Measurements from ENCODE around the gene XRRA1.

Gene XRRA1

DNA sequence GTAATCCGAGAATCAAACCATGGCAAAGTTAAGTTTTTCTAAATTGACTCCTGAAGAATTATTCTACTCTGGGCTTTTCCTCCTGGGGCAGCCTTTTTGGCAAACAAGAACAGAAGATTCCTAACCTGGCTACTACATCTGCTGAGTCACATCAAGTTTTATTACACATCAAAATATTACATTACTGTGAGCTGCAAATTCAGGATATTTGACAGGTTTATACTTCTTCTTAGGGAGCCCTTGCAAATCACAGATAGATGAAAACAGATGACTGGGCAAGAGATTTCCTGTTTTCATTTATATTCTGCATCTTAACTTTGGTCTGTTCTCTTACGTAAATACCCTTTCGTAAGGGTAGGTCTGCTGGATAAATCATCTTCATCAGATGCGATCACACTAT is 23.6 kb downstream of the XRRA1 start:
- no peaks in the 10 kb centered on the region for H3K9me3 ChIP-seq
- H3K4me1 ChIP-seq: peaks cover 0 to 9% (median 0%) of the 10 kb centered on the region in 4 donors
- TF ChIP-seq, protein P1, sequence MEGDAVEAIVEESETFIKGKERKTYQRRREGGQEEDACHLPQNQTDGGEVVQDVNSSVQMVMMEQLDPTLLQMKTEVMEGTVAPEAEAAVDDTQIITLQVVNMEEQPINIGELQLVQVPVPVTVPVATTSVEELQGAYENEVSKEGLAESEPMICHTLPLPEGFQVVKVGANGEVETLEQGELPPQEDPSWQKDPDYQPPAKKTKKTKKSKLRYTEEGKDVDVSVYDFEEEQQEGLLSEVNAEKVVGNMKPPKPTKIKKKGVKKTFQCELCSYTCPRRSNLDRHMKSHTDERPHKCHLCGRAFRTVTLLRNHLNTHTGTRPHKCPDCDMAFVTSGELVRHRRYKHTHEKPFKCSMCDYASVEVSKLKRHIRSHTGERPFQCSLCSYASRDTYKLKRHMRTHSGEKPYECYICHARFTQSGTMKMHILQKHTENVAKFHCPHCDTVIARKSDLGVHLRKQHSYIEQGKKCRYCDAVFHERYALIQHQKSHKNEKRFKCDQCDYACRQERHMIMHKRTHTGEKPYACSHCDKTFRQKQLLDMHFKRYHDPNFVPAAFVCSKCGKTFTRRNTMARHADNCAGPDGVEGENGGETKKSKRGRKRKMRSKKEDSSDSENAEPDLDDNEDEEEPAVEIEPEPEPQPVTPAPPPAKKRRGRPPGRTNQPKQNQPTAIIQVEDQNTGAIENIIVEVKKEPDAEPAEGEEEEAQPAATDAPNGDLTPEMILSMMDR (IDR thresholded peaks at IDR 0.05): no peak
- no peak overlapping the region for H3K27ac ChIP-seq
- DNase-seq: no peak
- no peaks in the 10 kb centered on the region for H3K27me3 ChIP-seq
- intact Hi-C loops (cut with DNase I; ENCODE audit: low total_unique reads): loop anchor here (5.0 to 10.0 kb wide), 2 partner anchors 107 to 330 kb away; no protein-coding TSS in a partner anchor
- H3K4me3 ChIP-seq: no peak overlapping the region
- H3K36me3 ChIP-seq: peaks cover 0 to 35% (median 10%) of the 10 kb centered on the region in 3 donors

DNA sequence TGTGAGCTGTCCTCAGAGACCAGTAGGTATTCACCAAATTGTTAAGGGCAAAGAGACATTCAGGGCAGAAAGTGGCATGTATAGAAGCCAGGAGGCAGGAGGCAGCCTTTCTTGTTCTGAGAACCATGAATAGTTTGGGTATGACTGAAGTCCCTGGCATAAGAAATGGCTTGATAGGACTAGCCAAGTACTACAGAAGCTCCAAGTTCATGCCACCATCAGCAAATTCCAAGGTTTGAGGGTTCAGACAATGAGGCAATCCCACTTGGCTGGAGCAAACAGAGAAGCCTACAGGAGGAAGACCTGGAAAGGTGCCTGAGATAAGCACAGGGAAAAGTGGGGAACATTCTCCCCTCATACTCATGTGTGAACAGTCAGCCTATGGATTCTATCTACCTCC is 25.8 kb downstream of the XRRA1 start:
- TF ChIP-seq, protein P1 (IDR thresholded peaks at IDR 0.05): no peak
- DNase-seq: no peak
- Histone ChIP-seq H3K4me3 (no peak overlapping the region), H3K36me3 (peaks cover 8 to 45% (median 17%) of the 10 kb centered on the region in 3 donors), H3K27me3 (no peaks in the 10 kb centered on the region), H3K4me1 (peaks cover 0 to 9% (median 0%) of the 10 kb centered on the region in 4 donors), H3K27ac (no peak overlapping the region), H3K9me3 (no peaks in the 10 kb centered on the region)
- intact Hi-C loops (cut with DNase I; ENCODE audit: low total_unique reads): loop anchor here (10.0 kb wide), 1 partner anchor 332 kb away; no protein-coding TSS in a partner anchor

DNA sequence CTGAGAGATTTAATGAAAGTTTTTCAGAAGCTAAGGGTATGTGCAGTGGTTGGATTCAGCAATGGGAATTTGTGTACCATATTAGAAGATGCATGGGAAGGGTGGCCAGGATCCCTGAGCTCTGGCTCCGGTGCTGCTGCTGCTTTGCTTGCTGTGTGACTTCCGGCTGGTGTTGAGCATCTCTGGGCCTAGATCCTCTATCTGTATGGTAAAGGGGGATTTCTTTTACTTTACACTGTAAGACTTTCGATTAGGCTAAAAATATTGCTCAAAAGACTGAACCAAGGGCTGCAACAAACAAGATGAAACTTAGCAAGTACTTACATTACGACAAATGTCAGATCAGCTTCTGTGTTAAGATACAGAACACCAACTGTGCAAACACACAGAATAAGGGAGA is 39.1 kb downstream of the XRRA1 start:
- Histone ChIP-seq H3K4me3 (no peak overlapping the region), H3K4me1 (no peaks in the 10 kb centered on the region), H3K27ac (no peak overlapping the region), H3K36me3 (peaks cover 6 to 54% (median 20%) of the 10 kb centered on the region in 3 donors), H3K9me3 (no peaks in the 10 kb centered on the region), H3K27me3 (no peaks in the 10 kb centered on the region)
- intact Hi-C loops (cut with DNase I; ENCODE audit: low total_unique reads): no loop called here
- DNase-seq: no peak
- TF ChIP-seq, protein P1 (IDR thresholded peaks at IDR 0.05): no peak

DNA sequence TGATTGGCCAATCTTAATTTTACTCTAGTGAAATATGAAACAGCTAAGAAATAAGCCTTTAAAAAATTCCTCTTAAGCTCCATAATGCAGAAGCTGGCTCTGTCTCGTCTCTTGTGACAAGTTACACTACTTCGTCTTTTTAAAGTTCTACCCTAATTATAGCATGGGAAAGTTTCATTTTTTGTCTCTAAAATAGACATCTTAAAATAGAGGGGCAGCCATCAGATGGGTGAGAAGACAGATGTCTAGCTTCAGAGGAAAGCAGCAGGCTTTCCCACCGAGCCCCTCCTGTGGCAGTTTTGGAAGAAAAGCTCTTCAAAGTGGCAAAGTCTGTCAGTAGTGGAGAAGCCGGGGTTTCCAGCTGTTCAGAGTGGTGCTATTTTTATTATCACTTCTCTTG is 39.5 kb downstream of the XRRA1 start:
- H3K27ac ChIP-seq: no peak overlapping the region
- DNase-seq: no peak
- no peaks in the 10 kb centered on the region for H3K4me1 ChIP-seq
- no peak overlapping the region for H3K4me3 ChIP-seq
- intact Hi-C loops (cut with DNase I; ENCODE audit: low total_unique reads): no loop called here
- H3K9me3 ChIP-seq: no peaks in the 10 kb centered on the region
- H3K36me3 ChIP-seq: peaks cover 5 to 49% (median 20%) of the 10 kb centered on the region in 3 donors
- TF ChIP-seq, protein P1 (IDR thresholded peaks at IDR 0.05): no peak
- no peaks in the 10 kb centered on the region for H3K27me3 ChIP-seq

DNA sequence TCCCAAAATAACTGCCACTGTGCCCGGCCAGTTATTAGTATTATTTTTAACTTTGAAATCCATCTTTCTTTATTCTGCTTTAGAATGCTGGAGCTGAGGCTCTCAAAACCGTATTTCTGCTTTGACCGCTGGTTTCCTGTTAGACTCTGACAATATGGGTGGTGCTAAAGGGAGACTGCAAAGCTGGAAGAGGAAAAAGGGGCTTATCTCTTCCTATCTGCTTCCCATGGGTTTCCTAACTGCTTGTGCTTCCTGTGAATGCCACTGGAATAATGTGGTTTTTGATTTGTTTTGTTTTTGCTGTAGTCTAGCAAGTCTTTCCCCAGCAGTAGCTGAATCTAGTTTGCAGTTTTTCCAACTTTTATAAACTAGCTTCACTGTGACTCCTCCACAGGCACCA is 43.6 kb downstream of the XRRA1 start:
- intact Hi-C loops (cut with DNase I; ENCODE audit: low total_unique reads): no loop called here
- no peak overlapping the region for H3K4me3 ChIP-seq
- peaks cover 5 to 16% (median 12%) of the 10 kb centered on the region in 3 donors for H3K9me3 ChIP-seq
- TF ChIP-seq, protein P1 (IDR thresholded peaks at IDR 0.05): no peak
- H3K4me1 ChIP-seq: no peaks in the 10 kb centered on the region
- H3K36me3 ChIP-seq: peaks cover 15 to 34% (median 27%) of the 10 kb centered on the region in 3 donors
- DNase-seq: no peak
- H3K27me3 ChIP-seq: no peaks in the 10 kb centered on the region
- no peak overlapping the region for H3K27ac ChIP-seq

DNA sequence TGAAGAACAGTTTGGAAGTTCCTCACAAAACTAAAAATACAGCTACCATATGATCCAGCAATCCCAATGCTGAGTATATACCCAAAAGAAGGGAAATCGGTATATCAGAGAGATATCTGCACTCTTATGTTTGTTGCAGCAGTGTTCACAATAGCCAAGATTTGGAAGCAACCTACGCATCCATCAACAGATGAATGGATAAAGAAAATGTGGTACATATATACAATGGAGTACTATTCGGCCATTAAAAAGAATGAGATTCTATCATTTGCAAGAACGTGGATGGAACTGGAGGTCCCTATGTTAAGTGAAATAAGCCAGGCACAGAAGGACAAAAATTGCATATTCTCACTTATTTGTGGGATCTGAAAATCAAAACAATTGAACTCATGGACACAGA is 46.5 kb downstream of the XRRA1 start:
- Histone ChIP-seq H3K4me1 (no peaks in the 10 kb centered on the region), H3K27me3 (no peaks in the 10 kb centered on the region), H3K9me3 (peaks cover 5 to 23% (median 19%) of the 10 kb centered on the region in 3 donors), H3K36me3 (peaks cover 13 to 30% (median 18%) of the 10 kb centered on the region in 3 donors), H3K27ac (no peak overlapping the region), H3K4me3 (no peak overlapping the region)
- intact Hi-C loops (cut with DNase I; ENCODE audit: low total_unique reads): no loop called here
- no peak for DNase-seq
- TF ChIP-seq, protein P1 (IDR thresholded peaks at IDR 0.05): no peak
